Activated T-helper 1 cell treated with Interleukin-2 at 50 U/mL for 16 hours (primary cell): Measurements from ENCODE around the gene TFAP2E.

Experiments used
- DNase-seq: peaks from one replicate; pipeline ENCODE4 v3.0.0-alpha.2; 2020; ENCODE audit warnings: low read depth

The TFAP2E gene

DNA sequence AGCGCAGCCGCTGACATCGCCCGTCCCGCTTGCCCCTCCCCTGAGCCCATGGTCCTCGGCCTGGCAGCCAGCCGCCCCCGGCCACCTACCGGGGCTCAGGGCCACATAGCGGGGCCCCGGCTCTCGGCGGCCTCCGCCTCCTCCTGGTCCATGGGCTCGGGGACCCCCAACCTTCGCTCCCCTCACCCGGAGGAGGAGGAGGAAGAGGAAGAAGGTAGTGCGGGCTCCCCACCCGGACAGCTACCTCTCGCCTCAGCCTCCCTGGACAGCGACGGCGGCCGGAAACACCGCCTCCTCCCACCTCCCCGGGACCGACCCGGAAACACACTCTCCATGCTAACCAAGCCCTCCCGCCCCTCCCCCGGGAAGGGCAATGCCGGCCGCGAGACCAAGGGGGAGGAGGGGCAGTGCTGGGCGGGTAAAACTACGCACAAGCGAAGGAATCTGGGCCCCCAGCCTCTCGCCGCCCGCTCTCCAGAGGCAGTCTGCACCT, 15.9 kb upstream of the TFAP2E start, which contains the start of gene KIAA0319L:
Gene KIAA0319L, minus strand, starts transcription at position 286 of the 493 bp plus-strand sequence. CDS start 2,912 bp downstream, outside the sequence.
- no peak for DNase-seq

- DNase-seq = peak; percentile 92
Measured at GRCh38 chr1:35557611-35558373, 15.3 kb upstream of the TFAP2E start, which contains the start of gene NCDN. TSS of gene NCDN (plus strand) at chr1:35557799. CDS start at chr1:35558191, 392 bp downstream.

- DNase-seq = no peak
Measured at GRCh38 chr1:35558374-35559316, 14.5 kb upstream of the TFAP2E start.

GRCh38 chr1:35559317-35559944, 13.7 kb upstream of the TFAP2E start:
- DNase-seq = no peak

- no peak for DNase-seq
Measured at GRCh38 chr1:35560256-35561225, 12.6 kb upstream of the TFAP2E start.

DNA sequence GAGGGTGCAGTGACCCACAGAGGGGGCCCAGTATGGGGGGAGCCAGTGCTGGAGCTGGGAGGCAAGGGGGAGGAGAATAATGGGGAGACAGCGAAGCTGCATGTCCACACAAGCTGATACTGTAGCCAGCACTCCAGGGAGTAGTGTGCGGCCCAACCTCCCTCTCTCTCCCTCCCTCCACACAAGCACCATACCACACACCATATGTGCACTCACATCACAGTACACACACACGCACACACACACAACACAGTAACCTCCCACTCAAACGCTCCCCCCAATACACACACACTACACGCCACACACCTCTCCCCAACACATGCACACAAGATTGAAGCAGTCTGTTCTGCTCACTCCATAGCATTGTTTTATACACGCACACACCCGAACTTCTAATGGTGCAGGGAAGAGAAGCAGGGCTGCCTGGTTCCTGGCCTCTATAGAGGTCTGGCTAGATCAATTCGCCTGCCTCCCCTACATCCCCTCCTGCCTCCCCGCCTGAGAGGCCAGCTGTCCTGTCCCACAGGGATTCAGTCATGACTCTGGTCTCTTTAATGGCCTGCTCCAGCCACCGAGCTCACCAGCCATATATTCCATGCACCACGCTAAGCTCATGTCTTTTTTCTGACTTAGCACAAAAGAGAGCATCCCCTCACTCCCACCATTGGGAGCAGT, 11.7 kb upstream of the TFAP2E start:
- no peak for DNase-seq

- no peak for DNase-seq
Measured at GRCh38 chr1:35561972-35562680, 11.0 kb upstream of the TFAP2E start.

GRCh38 chr1:35563166-35563565, 9.9 kb upstream of the TFAP2E start:
- DNase-seq = no peak

DNA sequence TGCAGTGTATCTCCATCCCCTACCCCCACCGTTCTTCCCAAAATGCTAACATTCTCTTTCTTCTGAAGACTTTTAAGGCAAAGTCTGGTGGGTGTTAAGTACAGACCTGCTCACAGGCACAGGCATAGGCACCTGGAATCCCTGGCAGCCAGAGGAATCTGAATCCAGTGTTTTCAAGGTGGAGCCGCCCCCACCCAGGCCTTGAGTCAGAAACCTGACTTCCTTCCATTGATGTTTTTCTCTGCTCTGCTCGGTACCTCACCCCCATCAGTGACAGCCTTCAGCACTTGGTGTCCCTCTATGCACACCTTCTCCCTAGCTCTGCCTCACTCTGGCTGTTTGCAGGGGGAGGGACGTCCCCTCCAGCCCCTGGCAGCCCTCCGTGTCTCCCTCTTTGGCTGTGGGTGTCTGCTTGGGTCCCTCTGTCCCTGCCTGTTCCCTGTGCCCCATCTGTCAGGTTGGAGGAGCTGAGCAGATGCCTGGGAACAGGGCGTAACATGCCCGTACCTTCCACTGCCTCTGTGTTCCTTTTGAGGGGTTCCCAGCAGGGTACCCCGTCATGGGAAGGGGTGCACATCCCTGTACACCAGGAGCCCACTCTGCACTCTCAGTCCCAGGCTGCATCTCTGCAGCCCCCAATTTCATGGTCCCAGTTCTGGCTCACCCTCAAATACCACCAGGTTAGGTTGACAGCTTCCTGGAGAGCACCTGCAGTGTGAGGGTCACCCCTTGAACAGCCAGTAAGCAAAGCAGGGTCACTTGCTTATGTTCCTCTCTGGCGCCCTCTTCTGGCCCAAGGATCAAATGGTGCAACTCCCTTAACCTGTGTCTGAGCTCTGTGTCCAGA, 8.9 kb upstream of the TFAP2E start:
- DNase-seq = peak; percentile 57

- DNase-seq = no peak
Measured at GRCh38 chr1:35564884-35565741, 8.0 kb upstream of the TFAP2E start.

- DNase-seq = no peak
Measured at GRCh38 chr1:35565742-35566133, 7.4 kb upstream of the TFAP2E start.

- no peak for DNase-seq
Measured at GRCh38 chr1:35567947-35568558, 5.1 kb upstream of the TFAP2E start.

- DNase-seq = peak; percentile 45
Measured at GRCh38 chr1:35568975-35569395, 4.1 kb upstream of the TFAP2E start.

DNA sequence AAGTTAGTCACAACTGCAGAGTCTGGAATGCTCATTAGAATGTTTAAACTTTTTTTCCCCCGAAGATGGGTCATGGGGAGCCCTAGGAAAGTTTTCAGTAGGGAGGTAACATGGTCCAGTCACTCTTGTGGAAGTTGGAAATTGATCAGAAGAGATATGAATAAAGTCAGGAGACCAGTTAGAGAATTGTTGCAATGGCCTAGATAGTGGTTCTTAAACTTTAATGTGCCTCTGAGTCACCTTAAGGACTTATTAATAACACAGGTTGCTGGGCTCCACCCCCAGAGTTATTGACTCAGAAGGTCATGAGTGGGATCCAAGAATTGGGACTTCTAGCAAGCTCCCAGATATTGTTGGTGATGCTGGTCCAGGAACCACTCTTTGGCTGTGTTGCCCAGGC, 3.2 kb upstream of the TFAP2E start:
- no peak for DNase-seq

- no peak for DNase-seq
Measured at GRCh38 chr1:35570589-35571137, 2.5 kb upstream of the TFAP2E start.

DNA sequence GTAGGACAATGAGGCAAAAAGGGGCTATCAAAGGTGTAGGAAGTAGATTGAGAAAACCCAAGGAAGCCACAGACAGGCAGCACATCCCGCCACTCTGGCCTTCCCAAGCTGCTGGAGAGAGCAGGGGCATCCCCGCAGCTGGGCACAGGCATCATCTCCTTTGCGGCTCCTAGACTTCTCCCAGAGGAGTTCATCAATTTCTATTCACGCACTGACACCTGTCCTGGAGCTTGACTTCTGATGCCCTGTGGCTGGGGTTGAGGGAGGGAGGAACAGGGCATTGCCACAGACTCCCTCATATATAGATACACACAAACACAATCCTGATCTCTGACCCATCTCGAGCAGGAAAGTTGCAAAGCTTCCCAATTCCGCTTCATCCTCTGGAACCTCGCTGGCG, 1.9 kb upstream of the TFAP2E start:
- no peak for DNase-seq

GRCh38 chr1:35572296-35572695, 818 bp upstream of the TFAP2E start:
- no peak for DNase-seq
